Pancreas (tissue), 10 donors: ENCODE measurements around the gene EDC3. TPM values are rescaled to one million over a fixed set of nuclear protein-coding genes. Genes with fewer than 3 reads are reported as not detected.
A peak's percentile ranks its signal among the peaks of the same experiment; 100 is the strongest.

Experiments used
- ATAC-seq, 4 donors: fragments of 200-7000 bp; cut with Tn5 transposase; one replicate each; pipeline versions ENCODE4 v1.8.0 to v1.9.1; 2020; ENCODE audit warnings: mild to moderate bottlenecking in 4 of 4, moderate library complexity in 4 of 4
- DNase-seq, 6 donors: peaks; one replicate each; pipeline ENCODE4 v3.0.0-alpha.2; 2020
- FAIRE-seq: peaks from 2 replicates; lab custom pipeline; 2012; peaks lifted over from hg19 to GRCh38; lab: Jason Lieb, UNC
- H3K27ac ChIP-seq, 4 donors: fragments of 200-600 bp; sonication (generic); 1 replicate in 3 of 4; 2 replicates in 1 of 4; pipeline versions ENCODE4 v1.5.0 to v1.8.0; 2020
- H3K27me3 ChIP-seq, 4 donors: fragments of 200-600 bp; one replicate each; pipeline ENCODE4 v1.8.0; 2021
- H3K36me3 ChIP-seq, 3 donors: fragments of 200-600 bp; sonication (generic) in 1 of 3; one replicate each; pipeline versions ENCODE4 v1.5.0 to v1.8.0; 2020 to 2021
- H3K4me1 ChIP-seq, 3 donors: fragments of 200-600 bp; one replicate each; pipeline ENCODE4 v1.8.0; 2021
- H3K4me3 ChIP-seq, 4 donors: fragments of 200-600 bp; sonication (generic) in 2 of 4; one replicate each; pipeline versions ENCODE4 v1.5.0 to v1.8.0; 2020 to 2021
- H3K9me3 ChIP-seq, 4 donors: fragments of 200-600 bp; one replicate each; pipeline ENCODE4 v1.8.0; 2021
- WGBS, 2 donors: extraction: QIAGEN DNeasy Blood & Tissue Kit; methylation state at CpG; one replicate each; pipeline ENCODE4 v1.1.7; 2013; 5-methylcytosine and 5-hydroxymethylcytosine counted together
- intact Hi-C, 3 donors: fragments of 100-400 bp; cut with DNase I; formaldehyde crosslinking; loops; one replicate each; pipeline versions ENCODE4 v1.11.1 to v1.14.2; 2022
- polyA plus RNA-seq, 2 donors: library from polyadenylated mRNA; stranded (reverse); fragments of 200-250 nt; gene quantifications; one replicate each; pipeline ENCODE4 v1.2.3, GENCODE V29; 2013
- total RNA-seq, 6 donors: library from RNA; stranded (reverse); fragmentation: NEBNext Ultra II Directional in 4 of 6; extraction: Animal tissue kit (Norgen Biotek cat#: 25700) in 4 of 6; gene quantifications; one replicate each; pipeline versions ENCODE4 v1.2.1 to v1.2.4, GENCODE V29; 2021 to 2023
- TF ChIP-seq, protein P1 (sequence below), 4 donors: fragments of 200-600 bp; sonication (generic) in 3 of 4; IDR thresholded peaks; one replicate each; pipeline versions ENCODE4 v1.5.0 to v1.8.0; 2021; ENCODE audit warnings: antibody characterized with exemption in 4 of 4
- donor health status: healthy with polysubstance abuse.
- donor health status: DM: no; HTN: no; CAD: no; lungs with moderate emphysema.
- donor health status: DM: no; HTN: no; CAD: no.
- donor health status: control.
- donor health status: control.
- donor health status: Bipolar disorder and iron deficiency.
- donor health status: DM: yes; HTN: yes; CAD: no.
- donor health status: DM: no; HTN: no; CAD: no.
- donor health status: DM: no; HTN: no; CAD: no.
- donor health status: DM: yes; HTN: yes; CAD: no.

Gene EDC3
- total and polyA plus RNA-seq, 8 donors: 7.6 to 19.5 (median 11.5) TPM

DNA sequence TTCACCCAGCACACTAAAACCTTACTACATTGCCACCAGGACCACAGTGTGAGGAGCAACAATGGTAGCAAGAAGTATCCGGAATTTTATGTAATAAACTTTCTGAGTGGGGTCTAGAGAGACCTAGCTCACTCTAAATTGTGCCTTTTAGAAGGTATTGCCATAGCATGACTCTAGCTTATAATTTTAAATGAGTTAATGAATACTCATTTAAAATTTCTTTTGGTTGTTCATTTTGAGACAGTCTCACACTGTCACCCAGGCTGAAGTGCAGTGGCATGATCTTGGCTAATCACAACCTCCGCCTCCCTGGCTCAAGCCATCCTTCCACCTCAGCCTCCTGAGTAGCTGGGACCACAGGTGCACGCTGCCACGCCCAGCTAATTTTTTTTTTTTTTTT, 26.2 kb downstream of the EDC3 start:
- FAIRE-seq: no peak
- no peaks in the 10 kb centered on the region for H3K9me3 ChIP-seq

DNA sequence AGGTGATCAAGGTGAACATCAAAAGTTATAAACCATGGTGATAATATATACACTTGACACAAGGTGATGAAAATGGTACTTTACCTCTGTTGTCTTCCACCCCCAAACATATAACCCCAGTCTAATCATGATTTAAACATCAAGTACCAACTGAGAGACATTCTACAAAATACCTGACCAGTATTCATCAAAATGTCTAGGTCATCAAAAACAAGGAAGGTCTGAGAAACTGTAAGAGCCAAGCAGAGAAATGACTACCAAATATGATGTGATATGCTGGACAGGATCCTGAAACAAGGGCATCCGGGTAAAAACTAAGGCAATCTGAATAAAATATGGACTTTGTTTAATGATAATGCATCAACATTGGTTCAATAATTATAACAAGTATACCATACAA, 27.8 kb downstream of the EDC3 start:
- Histone ChIP-seq H3K9me3 (no peaks in the 10 kb centered on the region), H3K27me3 (no peaks in the 10 kb centered on the region), H3K4me3 (no peak overlapping the region), H3K36me3 (peaks cover 0 to 24% (median 3%) of the 10 kb centered on the region in 3 donors), H3K4me1 (peaks cover 14 to 17% (median 16%) of the 10 kb centered on the region in 3 donors), H3K27ac (no peak overlapping the region)
- ATAC-seq (no peak), FAIRE-seq (no peak), DNase-seq (no peak)
- 75 to 84% methylated on average over 1 of the region's 1 CpG for WGBS, 2 donors
- TF ChIP-seq, protein P1, sequence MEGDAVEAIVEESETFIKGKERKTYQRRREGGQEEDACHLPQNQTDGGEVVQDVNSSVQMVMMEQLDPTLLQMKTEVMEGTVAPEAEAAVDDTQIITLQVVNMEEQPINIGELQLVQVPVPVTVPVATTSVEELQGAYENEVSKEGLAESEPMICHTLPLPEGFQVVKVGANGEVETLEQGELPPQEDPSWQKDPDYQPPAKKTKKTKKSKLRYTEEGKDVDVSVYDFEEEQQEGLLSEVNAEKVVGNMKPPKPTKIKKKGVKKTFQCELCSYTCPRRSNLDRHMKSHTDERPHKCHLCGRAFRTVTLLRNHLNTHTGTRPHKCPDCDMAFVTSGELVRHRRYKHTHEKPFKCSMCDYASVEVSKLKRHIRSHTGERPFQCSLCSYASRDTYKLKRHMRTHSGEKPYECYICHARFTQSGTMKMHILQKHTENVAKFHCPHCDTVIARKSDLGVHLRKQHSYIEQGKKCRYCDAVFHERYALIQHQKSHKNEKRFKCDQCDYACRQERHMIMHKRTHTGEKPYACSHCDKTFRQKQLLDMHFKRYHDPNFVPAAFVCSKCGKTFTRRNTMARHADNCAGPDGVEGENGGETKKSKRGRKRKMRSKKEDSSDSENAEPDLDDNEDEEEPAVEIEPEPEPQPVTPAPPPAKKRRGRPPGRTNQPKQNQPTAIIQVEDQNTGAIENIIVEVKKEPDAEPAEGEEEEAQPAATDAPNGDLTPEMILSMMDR (IDR thresholded peaks at IDR 0.05): no peak
- intact Hi-C loops: no loop called here

More for the DNA sequence above, 26.2 kb downstream of the EDC3 start:
- no peak overlapping the region for H3K4me3 ChIP-seq
- H3K4me1 ChIP-seq: peaks cover under 1 to 2% (median 1%) of the 10 kb centered on the region in 3 donors
- H3K36me3 ChIP-seq: peaks cover 0 to 27% (median 3%) of the 10 kb centered on the region in 3 donors
- DNase-seq (no peak), ATAC-seq (no peak)
- no peaks in the 10 kb centered on the region for H3K27me3 ChIP-seq
- 86 to 93% methylated on average over 4 of the region's 4 CpGs for WGBS, 2 donors
- TF ChIP-seq, protein P1 (IDR thresholded peaks at IDR 0.05): no peak
- intact Hi-C loops: no loop called here
- H3K27ac ChIP-seq: no peak overlapping the region

DNA sequence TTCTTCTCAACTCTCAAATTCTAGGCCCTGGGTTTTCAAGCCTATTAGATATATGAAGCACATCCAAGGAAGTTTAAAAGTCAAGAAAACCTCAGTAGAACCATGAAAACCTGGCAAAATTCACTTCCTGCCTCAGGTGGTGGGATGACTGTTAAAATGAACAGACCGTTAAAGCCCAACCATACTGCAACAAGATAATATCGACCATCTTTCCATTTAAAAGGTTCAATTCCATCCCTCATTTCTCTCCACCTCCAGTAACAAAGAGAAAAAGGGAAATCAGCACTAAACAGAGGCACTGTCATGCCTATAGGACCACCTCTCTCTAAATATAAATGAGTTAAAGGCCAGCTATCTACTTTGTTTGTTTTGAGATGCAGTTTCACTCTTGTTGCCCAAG, 31.2 kb downstream of the EDC3 start:
- Histone ChIP-seq H3K27me3 (no peaks in the 10 kb centered on the region), H3K36me3 (peaks cover 0 to 3% (median 0%) of the 10 kb centered on the region in 3 donors), H3K9me3 (no peaks in the 10 kb centered on the region), H3K4me3 (no peak overlapping the region), H3K27ac (peak overlapping the region in 2 of 4 donors; percentile 28 to 63), H3K4me1 (peaks cover 16 to 30% (median 23%) of the 10 kb centered on the region in 3 donors)
- DNase-seq (no peak), ATAC-seq (no peak), FAIRE-seq (no peak)
- intact Hi-C loops: no loop called here
- TF ChIP-seq, protein P1 (IDR thresholded peaks at IDR 0.05): no peak
- WGBS, 2 donors: 68 to 74% methylated on average over 2 of the region's 2 CpGs

DNA sequence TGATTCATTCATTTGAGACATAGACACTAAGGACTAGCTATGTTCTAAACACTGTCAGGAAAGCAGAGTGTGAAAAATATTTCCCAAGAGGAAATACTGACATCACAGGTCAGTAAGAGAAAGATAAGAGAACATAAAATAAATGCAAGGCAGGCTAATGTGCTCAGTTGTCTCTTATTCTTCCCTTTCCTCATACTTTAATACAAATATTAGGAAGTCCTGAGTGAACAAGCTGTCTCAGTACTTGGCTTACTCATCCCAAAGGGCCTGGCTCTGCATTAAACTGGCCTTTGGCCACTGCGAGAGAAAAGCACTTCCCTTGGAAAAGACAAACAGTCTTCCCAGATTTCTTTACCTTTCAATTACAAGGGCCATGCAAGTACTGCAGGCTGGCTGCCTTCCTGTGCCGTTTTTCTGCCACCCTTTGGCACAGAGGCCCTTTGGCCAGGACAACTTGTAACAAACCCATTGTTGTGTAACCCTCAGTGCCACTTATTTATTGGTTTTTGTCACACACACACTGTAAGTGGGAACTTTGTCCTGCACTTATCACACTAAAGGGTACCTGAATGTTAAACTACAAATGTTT, 31.7 kb downstream of the EDC3 start:
- Histone ChIP-seq H3K4me3 (no peak overlapping the region), H3K9me3 (no peaks in the 10 kb centered on the region), H3K4me1 (peaks cover 16 to 30% (median 23%) of the 10 kb centered on the region in 3 donors), H3K27me3 (no peaks in the 10 kb centered on the region), H3K36me3 (peaks cover 0 to 3% (median 0%) of the 10 kb centered on the region in 3 donors), H3K27ac (peak overlapping the region in 3 of 4 donors; percentile 17 to 63 (median 28))
- 2 to 6% methylated on average over 2 of the region's 2 CpGs for WGBS, 2 donors
- ATAC-seq (peak; percentile 63 to 83 (median 72)), FAIRE-seq (no peak), DNase-seq (peak in 2 of 6 donors; percentile 31 to 35)
- intact Hi-C loops: no loop called here
- TF ChIP-seq, protein P1 (IDR thresholded peaks at IDR 0.05): no peak
